UCSD-AML1 (cell line): ENCODE results near the gene RPLP1.

Experiments used
- DNase-seq: peaks from one replicate; lab custom pipeline; 2025; ENCODE audit not compliant: unreplicated experiment; lab: John Stamatoyannopoulos, UW

RPLP1 gene

GRCh38 chr15:69468241-69469121 is 15.9 kb downstream of the RPLP1 start:
- DNase-seq = no peak

GRCh38 chr15:69469467-69470201 is 17.0 kb downstream of the RPLP1 start:
- DNase-seq = no peak

DNA sequence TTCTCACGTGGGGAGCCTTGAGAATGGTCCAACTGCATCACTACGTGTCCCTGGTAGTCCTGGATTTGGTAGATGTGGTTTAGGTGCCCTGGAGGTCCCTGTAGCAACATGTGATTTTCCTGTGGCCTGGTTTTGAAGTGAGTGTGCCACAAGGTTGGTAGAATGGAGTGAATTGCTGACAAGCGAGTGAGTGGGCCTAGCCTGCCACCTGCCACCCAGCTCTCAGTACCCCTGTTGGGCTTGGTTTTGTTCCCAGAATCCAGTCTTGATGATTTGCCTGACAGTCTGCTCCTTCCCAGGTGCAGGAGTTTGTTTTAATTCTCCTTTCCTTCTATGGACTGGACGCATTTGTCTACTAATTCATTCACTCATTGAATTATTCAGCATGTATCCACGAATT is 19.4 kb downstream of the RPLP1 start:
- no peak for DNase-seq

- DNase-seq = no peak
Observed at GRCh38 chr15:69472562-69472961, 19.9 kb downstream of the RPLP1 start.

DNA sequence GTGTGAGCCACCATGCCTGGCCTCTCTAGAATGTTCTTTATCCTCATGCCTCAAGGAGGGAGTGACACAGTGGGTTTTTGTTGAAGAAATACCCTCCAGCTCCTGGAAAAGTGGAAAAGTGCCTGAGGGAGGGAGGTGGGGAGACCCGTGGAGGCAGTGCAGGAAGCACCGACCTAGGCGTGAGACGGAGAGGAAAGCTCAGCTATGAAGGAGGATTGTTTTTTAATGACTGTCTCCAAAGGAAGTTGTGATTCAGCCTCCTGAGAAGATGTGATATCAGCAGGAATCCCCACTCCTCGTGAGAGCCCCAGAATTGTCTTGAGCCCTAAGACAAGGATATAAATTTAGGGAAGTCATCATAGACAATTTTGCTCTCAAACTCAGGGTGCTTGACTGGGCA is 21.7 kb downstream of the RPLP1 start:
- DNase-seq = no peak

GRCh38 chr15:69474846-69475455 is 22.3 kb downstream of the RPLP1 start:
- no peak for DNase-seq

GRCh38 chr15:69475769-69476358 is 23.2 kb downstream of the RPLP1 start:
- peak; percentile 73 for DNase-seq

DNA sequence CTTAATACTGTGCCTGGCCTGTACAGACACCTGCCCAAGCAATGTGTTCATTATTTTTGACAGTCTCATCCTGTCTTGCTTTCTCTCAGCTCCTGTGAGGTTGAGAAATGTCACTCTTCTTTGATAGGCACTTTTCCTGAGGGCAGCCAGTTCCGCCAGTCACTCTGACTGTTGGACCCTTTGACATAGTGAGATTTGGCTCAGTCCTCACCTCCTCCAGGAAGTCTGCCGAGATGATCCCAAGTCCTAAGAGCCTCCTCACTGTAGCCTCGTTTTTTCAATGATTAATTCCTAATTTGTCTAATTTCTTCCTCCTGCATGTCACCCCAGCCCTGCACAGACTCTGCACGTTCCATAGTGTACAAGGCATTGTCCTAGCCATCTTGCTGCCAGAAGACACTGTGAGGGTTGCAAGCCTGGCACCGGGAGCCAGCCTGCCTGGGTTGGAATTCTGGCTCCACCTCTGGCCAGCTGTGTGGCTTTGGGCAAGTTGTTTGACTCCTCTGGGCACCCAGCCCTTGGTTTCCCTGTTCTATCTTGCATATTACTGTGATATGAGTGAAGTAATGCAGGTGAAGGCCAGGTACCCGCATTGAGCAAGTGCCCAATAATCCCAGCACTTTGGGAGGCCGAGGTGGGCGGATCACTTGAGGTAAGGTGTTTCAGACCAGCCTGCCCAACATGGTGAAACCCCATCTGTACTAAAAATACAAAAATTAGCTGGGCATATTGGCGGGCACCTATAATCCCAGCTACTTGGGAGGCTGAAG is 24.3 kb downstream of the RPLP1 start:
- no peak for DNase-seq

DNA sequence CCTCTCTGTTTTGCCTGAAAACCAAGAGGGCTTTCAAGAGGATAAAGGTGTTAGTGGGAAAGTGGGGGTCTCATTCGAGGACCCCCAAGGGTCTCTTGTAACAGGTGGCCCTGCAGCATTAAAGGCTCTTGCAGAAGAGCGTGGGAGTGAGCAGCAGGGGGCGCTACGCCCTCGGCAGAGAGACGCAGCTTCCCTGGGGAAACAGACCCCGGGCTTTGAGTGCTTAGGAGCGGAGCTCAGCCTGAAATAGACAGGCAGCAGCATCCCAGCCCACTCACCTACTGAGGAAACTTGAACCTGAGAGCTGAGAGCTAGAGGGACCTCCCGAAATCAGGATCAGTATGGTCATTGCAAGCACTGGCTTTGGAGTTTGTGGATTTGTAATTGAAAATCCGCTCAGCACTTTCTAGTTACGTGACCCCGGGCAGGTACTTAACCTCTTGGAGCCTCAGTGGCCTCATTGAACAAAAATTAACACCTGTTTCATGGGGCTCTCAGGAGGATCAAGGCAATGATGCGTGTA is 25.7 kb downstream of the RPLP1 start:
- peak; percentile 64 for DNase-seq

- DNase-seq = no peak
Observed at GRCh38 chr15:69479081-69479480, 26.5 kb downstream of the RPLP1 start.

GRCh38 chr15:69479971-69480370 is 27.4 kb downstream of the RPLP1 start:
- DNase-seq = no peak

GRCh38 chr15:69480932-69481331 is 28.3 kb downstream of the RPLP1 start:
- DNase-seq = no peak

- DNase-seq = no peak
Observed at GRCh38 chr15:69482686-69483256, 30.2 kb downstream of the RPLP1 start.

DNA sequence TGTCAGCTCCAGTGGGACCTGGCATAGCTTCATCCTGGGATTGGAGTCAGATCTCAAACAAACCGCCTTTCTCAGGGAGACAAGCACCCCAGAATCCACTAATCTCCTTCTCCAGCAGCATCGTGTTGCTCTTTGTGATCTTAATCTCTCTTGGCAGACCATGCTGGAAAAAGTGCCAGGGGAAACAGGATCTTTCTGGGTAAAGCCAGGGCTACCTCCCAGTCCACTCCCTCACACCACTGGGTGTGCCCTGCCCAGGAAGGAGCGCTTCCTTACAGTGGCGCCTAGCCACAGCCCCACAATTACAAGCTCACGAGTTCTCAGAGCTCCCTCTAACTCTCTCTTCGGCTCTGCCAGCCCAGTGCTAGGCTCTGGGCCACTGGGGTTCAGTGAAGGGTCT is 32.2 kb downstream of the RPLP1 start:
- DNase-seq = no peak

GRCh38 chr15:69486481-69487110 is 34.0 kb downstream of the RPLP1 start:
- DNase-seq = no peak

DNA sequence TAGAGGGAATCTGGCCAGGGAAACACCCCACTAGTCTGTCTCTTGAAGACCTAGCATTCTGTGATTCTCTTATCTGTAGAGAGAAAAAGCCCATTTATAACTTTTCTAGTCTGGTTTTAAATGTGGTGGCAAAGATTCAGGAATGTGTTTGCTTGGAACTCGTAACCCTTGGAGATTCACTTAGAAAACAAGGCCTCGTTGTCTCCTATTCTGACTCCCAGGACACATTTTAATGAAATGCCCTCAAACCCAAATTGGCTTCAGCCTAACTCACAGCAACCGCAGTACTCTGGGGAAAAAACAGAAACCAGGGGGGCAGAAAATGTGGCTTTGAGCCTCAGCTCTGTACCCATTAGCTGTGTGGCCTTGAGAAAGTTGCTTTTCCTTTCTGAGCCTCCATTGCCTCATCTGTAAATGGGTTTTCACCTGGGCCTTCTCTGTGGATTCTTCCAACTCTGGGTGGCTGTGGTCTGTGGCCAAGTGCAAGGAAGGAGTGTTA is 36.5 kb downstream of the RPLP1 start:
- no peak for DNase-seq

DNA sequence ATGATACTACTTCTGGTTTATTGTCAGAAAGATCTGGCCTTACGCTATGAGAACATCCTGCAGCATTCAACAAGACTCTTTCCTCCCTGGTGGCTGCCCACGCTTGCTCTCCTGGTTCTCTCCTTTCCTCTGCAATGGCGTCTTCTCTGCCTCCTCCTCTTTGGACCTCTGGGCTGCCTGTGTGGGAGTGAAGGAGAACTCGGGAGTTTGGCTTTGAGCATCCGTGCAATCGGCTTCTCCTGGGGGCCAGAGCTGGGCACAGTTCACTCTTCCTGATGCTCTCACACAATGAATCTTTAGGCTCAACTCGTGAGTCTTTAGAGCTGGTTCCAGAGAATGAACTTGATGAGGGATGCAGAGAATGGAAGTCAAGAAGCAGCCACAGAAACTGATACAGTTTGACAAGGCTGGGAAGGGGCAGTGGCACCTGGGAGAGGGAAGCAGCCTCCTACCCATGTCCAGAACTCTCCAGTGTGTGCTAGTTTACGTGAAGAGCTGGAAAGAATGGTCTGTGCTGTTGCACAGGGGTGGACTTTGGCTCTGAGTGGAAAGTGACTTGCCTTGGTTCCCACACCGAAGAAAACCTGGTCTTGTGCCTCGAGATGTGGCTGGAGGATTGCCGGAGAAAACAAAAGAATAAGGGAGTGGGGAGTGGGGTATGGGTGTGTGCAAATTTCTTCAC is 37.9 kb downstream of the RPLP1 start:
- DNase-seq = no peak

DNA sequence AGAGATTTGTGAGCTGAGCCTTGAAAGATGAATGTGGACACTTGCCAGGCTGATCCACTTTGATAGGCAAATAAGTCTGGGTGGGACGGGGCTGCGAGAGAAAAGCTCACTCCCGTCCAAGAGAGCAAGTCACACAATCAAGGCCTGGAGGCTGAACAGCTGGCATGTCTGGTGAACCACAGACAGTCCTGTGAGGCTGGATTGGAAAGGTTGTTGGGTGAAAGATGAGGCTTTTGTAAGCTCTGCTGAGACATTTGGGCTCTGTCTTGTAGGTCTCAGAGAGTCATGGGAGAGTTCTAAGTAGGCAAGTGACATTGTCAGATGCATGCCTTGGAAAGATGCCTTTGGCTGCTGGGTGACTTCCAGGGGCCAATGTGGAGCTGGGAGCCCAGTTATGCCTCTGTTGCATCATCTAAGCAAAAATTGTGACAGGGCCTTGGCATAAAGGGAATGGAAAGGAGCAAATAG is 38.5 kb downstream of the RPLP1 start:
- no peak for DNase-seq

DNA sequence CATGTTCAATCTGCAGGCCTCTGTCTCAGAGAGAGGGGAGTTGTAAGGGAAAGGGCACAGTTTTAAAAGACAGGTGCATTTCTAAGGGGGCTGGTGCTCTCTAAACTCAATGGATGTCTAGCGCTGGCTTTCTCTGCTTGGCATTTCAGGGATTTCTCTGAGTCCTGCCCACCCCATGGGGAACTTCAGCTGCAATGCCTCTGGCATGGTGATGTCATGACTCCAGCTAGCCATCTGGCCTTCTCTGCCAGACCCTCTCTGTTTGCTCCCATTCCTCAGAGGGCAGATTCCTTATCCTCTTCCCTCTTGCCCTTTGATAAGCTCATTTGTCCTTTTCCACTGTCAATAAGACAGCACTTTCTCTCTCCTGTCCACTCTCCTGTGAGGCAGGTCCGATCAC is 40.8 kb downstream of the RPLP1 start:
- no peak for DNase-seq
